Thyroid gland (tissue), 4 donors: ENCODE measurements around the gene VWA5B1. TPM values are rescaled to one million over a fixed set of nuclear protein-coding genes. Genes with fewer than 3 reads are reported as not detected.

Source experiments
- DNase-seq, 2 donors: peaks; one replicate each; pipeline ENCODE4 v3.0.0-alpha.2; 2019
- H3K27ac ChIP-seq, 3 donors: fragments of 200-600 bp; sonication (generic); 1 replicate in 2 of 3; 2 replicates in 1 of 3; pipeline ENCODE4 v1.5.1; 2016 to 2019; ENCODE audit warnings: mild to moderate bottlenecking in 1 of 3, moderate library complexity in 1 of 3
- H3K27me3 ChIP-seq: fragments of 200-600 bp; sonication (generic); one replicate; pipeline ENCODE4 v1.5.1; 2019
- H3K36me3 ChIP-seq, 2 donors: fragments of 200-600 bp; sonication (generic); one replicate each; pipeline ENCODE4 v1.5.1; 2016 to 2019
- H3K4me1 ChIP-seq, 2 donors: fragments of 200-600 bp; sonication (generic); one replicate each; pipeline ENCODE4 v1.5.1; 2017 to 2019
- H3K4me3 ChIP-seq, 3 donors: fragments of 200-600 bp; sonication (generic); replicated peaks in 1 of 3; 1 replicate in 2 of 3; 2 replicates in 1 of 3; pipeline ENCODE4 v1.5.1; 2016; ENCODE audit warnings: mild to moderate bottlenecking in 1 of 3
- H3K9me3 ChIP-seq: fragments of 200-600 bp; sonication (generic); one replicate; pipeline ENCODE4 v1.5.1; 2017
- CTCF ChIP-seq, 6 experiments: fragments of 200-600 bp in 3 of 6; fragments of 450-650 bp in 3 of 6; sonication (generic) in 3 of 6; IDR thresholded peaks; one replicate each; pipeline ENCODE4 v1.5.1; 2016 to 2019; ENCODE audit warnings: antibody characterized with exemption in 6 of 6, mild to moderate bottlenecking in 2 of 6, inconsistent platforms in 1 of 6, moderate library complexity in 1 of 6
- POLR2A ChIP-seq, 2 donors: fragments of 450-650 bp; IDR thresholded peaks; one replicate each; pipeline ENCODE4 v1.6.1; 2017; ENCODE audit warnings: antibody characterized with exemption in 2 of 2, mild to moderate bottlenecking in 2 of 2, moderate library complexity in 1 of 2
- WGBS, 2 donors: methylation state at CpG; one replicate each; pipeline ENCODE4 v1.1.5; 2017; 5-methylcytosine and 5-hydroxymethylcytosine counted together
- intact Hi-C: fragments of 100-400 bp; cut with DNase I; formaldehyde crosslinking; loops from one replicate; pipeline ENCODE4 v1.15.1; 2023
- total RNA-seq, 4 donors: library from RNA; depleted of rRNA; stranded (reverse); fragments of >200 nt; gene quantifications; one replicate each; pipeline ENCODE4 v1.2.3, GENCODE V29; 2016

VWA5B1 gene
- total RNA-seq, 4 donors from 2014 or later, result 0.45 TPM; not detected in 3

DNA sequence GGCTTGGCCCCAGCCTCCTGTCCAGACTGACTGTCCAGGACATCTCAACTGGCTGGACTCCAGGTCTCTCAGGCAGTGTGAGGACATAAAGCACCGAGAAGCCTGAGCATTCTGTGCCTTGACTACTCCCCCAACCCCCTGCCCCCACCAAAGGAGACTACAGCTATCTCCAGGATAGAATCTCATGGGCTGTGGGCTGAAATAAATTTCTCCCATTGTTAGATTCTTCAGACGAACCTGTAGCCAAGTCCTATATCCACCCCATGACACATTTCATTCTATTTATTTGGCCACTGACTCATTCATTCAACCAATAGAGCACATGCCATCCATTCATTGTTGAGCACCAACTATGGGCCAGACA lies 11.4 kb downstream of the VWA5B1 start:
- H3K4me1 ChIP-seq, result no peaks in the 10 kb centered on the region
- WGBS, 2 donors, result 54 to 58% methylated on average over 2 of the region's 2 CpGs
- intact Hi-C loops, result no loop called here
- no peak for TF ChIP-seq CTCF (IDR thresholded peaks at IDR 0.05)
- no peak for TF ChIP-seq POLR2A (IDR thresholded peaks at IDR 0.05)
- no peak overlapping the region for H3K4me3 ChIP-seq
- H3K9me3 ChIP-seq, result no peaks in the 10 kb centered on the region
- H3K36me3 ChIP-seq, result no peaks in the 10 kb centered on the region
- no peak overlapping the region for H3K27ac ChIP-seq
- no peak for DNase-seq
- H3K27me3 ChIP-seq, result no peaks in the 10 kb centered on the region

GRCh38 chr1:20307026-20307425 lies 16.4 kb downstream of the VWA5B1 start:
- TF ChIP-seq POLR2A (IDR thresholded peaks at IDR 0.05) (no peak), CTCF (IDR thresholded peaks at IDR 0.05) (no peak)

GRCh38 chr1:20308569-20308968 lies 17.9 kb downstream of the VWA5B1 start:
- TF ChIP-seq CTCF (IDR thresholded peaks at IDR 0.05) (no peak), POLR2A (IDR thresholded peaks at IDR 0.05) (no peak)
- Histone ChIP-seq H3K4me3 (no peak overlapping the region), H3K9me3 (no peaks in the 10 kb centered on the region), H3K36me3 (no peaks in the 10 kb centered on the region), H3K27ac (no peak overlapping the region), H3K4me1 (no peaks in the 10 kb centered on the region), H3K27me3 (no peaks in the 10 kb centered on the region)
- intact Hi-C loops, result no loop called here
- 68 to 82% methylated on average over 5 of the region's 5 CpGs for WGBS, 2 donors
- DNase-seq, result no peak

More at GRCh38 chr1:20307026-20307425, 16.4 kb downstream of the VWA5B1 start:
- Histone ChIP-seq H3K4me3 (no peak overlapping the region), H3K27ac (no peak overlapping the region), H3K9me3 (no peaks in the 10 kb centered on the region), H3K27me3 (no peaks in the 10 kb centered on the region), H3K4me1 (no peaks in the 10 kb centered on the region), H3K36me3 (no peaks in the 10 kb centered on the region)
- WGBS, 2 donors, result 94 to 97% methylated on average over 7 of the region's 7 CpGs
- intact Hi-C loops, result no loop called here
- DNase-seq, result no peak

DNA sequence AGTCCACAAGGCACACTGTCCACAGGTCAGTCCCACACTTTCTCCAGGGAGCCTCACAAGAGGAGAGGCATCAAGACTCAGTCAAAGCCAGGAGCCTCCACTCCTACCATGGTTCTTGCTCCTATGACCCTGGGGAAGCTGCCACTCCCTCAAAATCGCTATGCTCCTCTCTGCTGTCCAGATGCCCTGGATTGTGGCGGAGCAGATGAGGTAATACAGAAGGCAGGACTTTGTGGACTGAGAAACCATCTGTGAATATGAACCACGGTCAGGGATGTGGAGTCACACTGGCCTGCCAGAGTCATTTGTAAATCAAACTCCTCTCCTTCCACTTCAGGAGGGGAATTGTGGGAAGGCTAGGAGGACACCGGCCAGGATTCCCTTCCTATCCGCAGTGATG lies 20.6 kb downstream of the VWA5B1 start:
- no peak overlapping the region for H3K27ac ChIP-seq
- WGBS, 2 donors, result 88 to 95% methylated on average over 5 of the region's 5 CpGs
- TF ChIP-seq POLR2A (IDR thresholded peaks at IDR 0.05), result no peak
- no peak for TF ChIP-seq CTCF (IDR thresholded peaks at IDR 0.05)
- H3K9me3 ChIP-seq, result no peaks in the 10 kb centered on the region
- H3K36me3 ChIP-seq, result no peaks in the 10 kb centered on the region
- intact Hi-C loops, result no loop called here
- no peaks in the 10 kb centered on the region for H3K4me1 ChIP-seq
- DNase-seq, result no peak
- no peak overlapping the region for H3K4me3 ChIP-seq
- no peaks in the 10 kb centered on the region for H3K27me3 ChIP-seq

DNA sequence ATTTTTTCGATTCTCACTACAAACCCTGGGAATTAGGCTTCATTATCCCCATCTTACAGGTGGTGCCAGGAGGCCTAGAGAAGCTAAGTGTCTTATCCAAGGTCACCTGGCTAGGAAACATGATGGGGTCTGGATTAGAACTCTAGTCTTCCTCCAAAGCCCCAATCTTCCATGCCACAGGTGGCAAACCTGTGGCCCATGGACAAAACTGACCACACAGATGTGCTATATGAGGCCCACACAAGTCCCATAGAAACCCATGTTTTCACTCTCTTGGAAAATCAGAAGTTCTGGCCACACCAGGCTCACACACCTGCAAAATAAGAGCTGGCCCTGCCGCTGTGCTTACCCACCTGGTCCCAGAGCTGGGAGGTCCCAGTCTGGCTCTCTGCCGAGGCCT lies 21.6 kb downstream of the VWA5B1 start:
- TF ChIP-seq POLR2A (IDR thresholded peaks at IDR 0.05) (no peak), CTCF (IDR thresholded peaks at IDR 0.05) (no peak)
- no peaks in the 10 kb centered on the region for H3K9me3 ChIP-seq
- H3K4me1 ChIP-seq, result no peaks in the 10 kb centered on the region
- no peaks in the 10 kb centered on the region for H3K36me3 ChIP-seq
- no peaks in the 10 kb centered on the region for H3K27me3 ChIP-seq
- DNase-seq, result no peak
- intact Hi-C loops, result no loop called here
- H3K4me3 ChIP-seq, result no peak overlapping the region
- 89 to 100% methylated on average over 2 to 3 of the region's 3 CpGs for WGBS, 2 donors
- no peak overlapping the region for H3K27ac ChIP-seq
